ENCODE results near the gene VAV3. TPM values are rescaled to one million over a fixed set of nuclear protein-coding genes. Genes with fewer than 3 reads are reported as not detected.

Gene VAV3
- total and polyA plus RNA-seq, 10 donors = 10.5 to 63.0 (median 38.8) TPM

GRCh38 chr1:107838056-107838455, 126.9 kb downstream of the VAV3 start:
- 56 to 71% (median 58%) methylated on average over 4 of the region's 4 CpGs for WGBS, 5 donors
- Histone ChIP-seq H3K4me3 (no peak overlapping the region), H3K9me3 (peaks cover 0 to 7% (median 2%) of the 10 kb centered on the region in 8 donors), H3K27ac (peak overlapping the region in 2 of 8 donors; percentile 42 to 74), H3K27me3 (replicated peaks in 1 of 7) (no peaks in the 10 kb centered on the region), H3K4me1 (peaks cover 27 to 100% (median 70%) of the 10 kb centered on the region in 6 donors), H3K36me3 (no peaks in the 10 kb centered on the region)
- intact Hi-C loops (cut with DNase I; ENCODE audit: low total_unique reads) = no loop called here
- no peak for TF ChIP-seq POLR2AphosphoS5 (IDR thresholded peaks at IDR 0.05)
- TF ChIP-seq CTCF (IDR thresholded peaks at IDR 0.05 in 8 of 11, conservative IDR thresholded peaks at IDR 0.05 in 3 of 11) = no peak
- no peak for TF ChIP-seq POLR2A (IDR thresholded peaks at IDR 0.05)
- no peak for DNase-seq

DNA sequence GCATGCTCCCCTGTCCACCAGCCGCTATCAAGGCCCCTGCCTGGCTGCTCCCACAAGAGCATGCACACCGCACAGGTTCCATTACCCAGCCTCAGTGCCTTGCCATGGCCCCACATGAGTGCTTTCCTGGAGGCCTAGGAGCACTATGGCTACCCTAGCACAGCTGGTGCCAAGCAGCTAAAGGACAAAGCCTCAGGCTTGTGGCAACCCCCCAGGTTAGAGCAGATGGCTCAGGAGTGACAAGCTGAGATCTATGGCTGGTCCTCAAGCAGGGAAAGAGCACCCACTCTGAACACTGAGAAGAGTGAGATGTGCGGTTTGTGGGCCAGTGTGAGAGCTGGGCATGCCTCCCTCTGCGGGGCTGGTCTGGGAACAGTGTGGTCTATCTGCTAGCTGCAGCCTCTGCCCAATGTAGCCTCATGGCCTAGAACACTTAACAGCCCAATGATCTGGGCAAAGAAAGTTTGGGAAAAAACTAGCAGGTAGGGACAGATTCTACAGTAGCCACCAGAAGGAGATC, 129.8 kb downstream of the VAV3 start:
- Histone ChIP-seq H3K4me1 (peaks cover 18 to 100% (median 65%) of the 10 kb centered on the region in 6 donors), H3K36me3 (no peaks in the 10 kb centered on the region), H3K27me3 (replicated peaks in 1 of 7) (no peaks in the 10 kb centered on the region), H3K4me3 (no peak overlapping the region), H3K9me3 (peaks cover 0 to 7% (median 2%) of the 10 kb centered on the region in 8 donors), H3K27ac (peak overlapping the region in 1 of 8 donors; percentile 45)
- intact Hi-C loops (cut with DNase I; ENCODE audit: low total_unique reads) = no loop called here
- WGBS, 5 donors = 90 to 100% (median 98%) methylated on average over 4 of the region's 4 CpGs
- no peak for DNase-seq
- TF ChIP-seq POLR2AphosphoS5 (IDR thresholded peaks at IDR 0.05) (no peak), POLR2A (IDR thresholded peaks at IDR 0.05) (no peak)

DNA sequence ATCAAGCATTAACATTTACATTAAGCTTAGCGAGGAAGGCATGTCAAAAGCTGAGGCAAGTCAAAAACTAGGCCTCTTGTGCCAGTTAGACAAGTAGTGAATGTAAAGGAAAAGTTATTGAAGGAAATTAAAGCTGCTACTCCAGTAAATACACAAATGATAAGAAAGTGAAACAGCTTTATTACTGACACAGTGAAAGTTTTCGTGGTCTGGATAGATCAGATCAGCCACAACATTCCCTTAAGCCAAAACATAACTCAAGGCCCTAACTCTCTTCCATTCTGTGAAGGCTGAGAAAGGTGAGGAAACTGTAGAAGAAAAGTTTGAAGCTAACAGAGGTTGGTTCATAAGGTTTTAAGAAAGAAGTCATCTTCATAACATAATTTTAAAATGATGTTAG, 131.9 kb downstream of the VAV3 start:
- Histone ChIP-seq H3K27ac (peak overlapping the region in 2 of 8 donors; percentile 44 to 76), H3K9me3 (peaks cover 0 to 7% (median 2%) of the 10 kb centered on the region in 8 donors), H3K27me3 (replicated peaks in 1 of 7) (no peaks in the 10 kb centered on the region), H3K4me1 (peaks cover 23 to 100% (median 68%) of the 10 kb centered on the region in 6 donors), H3K36me3 (no peaks in the 10 kb centered on the region), H3K4me3 (no peak overlapping the region)
- intact Hi-C loops (cut with DNase I; ENCODE audit: low total_unique reads) = no loop called here
- no peak for TF ChIP-seq POLR2AphosphoS5 (IDR thresholded peaks at IDR 0.05)
- TF ChIP-seq POLR2A (IDR thresholded peaks at IDR 0.05) = no peak
- TF ChIP-seq CTCF (IDR thresholded peaks at IDR 0.05 in 8 of 11, conservative IDR thresholded peaks at IDR 0.05 in 3 of 11) = no peak
- WGBS, 5 donors = 47 to 59% (median 53%) methylated on average over 2 of the region's 2 CpGs
- no peak for DNase-seq

GRCh38 chr1:107831921-107832320, 133.1 kb downstream of the VAV3 start:
- Histone ChIP-seq H3K9me3 (no peaks in the 10 kb centered on the region), H3K27ac (peak overlapping the region in 5 of 8 donors; percentile 1 to 76 (median 34)), H3K4me3 (no peak overlapping the region), H3K4me1 (peaks cover 24 to 100% (median 70%) of the 10 kb centered on the region in 6 donors), H3K36me3 (no peaks in the 10 kb centered on the region), H3K27me3 (replicated peaks in 1 of 7) (no peaks in the 10 kb centered on the region)
- TF ChIP-seq POLR2A (IDR thresholded peaks at IDR 0.05) = no peak
- no peak for TF ChIP-seq POLR2AphosphoS5 (IDR thresholded peaks at IDR 0.05)
- no peak for TF ChIP-seq CTCF (IDR thresholded peaks at IDR 0.05 in 8 of 11, conservative IDR thresholded peaks at IDR 0.05 in 3 of 11)
- no peak for DNase-seq
- 46 to 70% (median 63%) methylated on average over 2 of the region's 2 CpGs for WGBS, 5 donors
- intact Hi-C loops (cut with DNase I; ENCODE audit: low total_unique reads) = no loop called here

All from spleen (tissue), 11 donors.